WI38 (cell line): Measurements from ENCODE around the gene FAP.

Experiments used
- H3K4me3 ChIP-seq: 2 replicates; pipeline ENCODE4 v1.5.1; 2011; ENCODE audit warnings: low read depth, mild to moderate bottlenecking, control low read depth, low read length
- TF ChIP-seq, protein P1 (sequence below): IDR thresholded peaks from 2 replicates; pipeline ENCODE4 v1.5.1; 2012; ENCODE audit warnings: low read depth, mild to moderate bottlenecking, control low read depth, low read length

FAP gene

DNA sequence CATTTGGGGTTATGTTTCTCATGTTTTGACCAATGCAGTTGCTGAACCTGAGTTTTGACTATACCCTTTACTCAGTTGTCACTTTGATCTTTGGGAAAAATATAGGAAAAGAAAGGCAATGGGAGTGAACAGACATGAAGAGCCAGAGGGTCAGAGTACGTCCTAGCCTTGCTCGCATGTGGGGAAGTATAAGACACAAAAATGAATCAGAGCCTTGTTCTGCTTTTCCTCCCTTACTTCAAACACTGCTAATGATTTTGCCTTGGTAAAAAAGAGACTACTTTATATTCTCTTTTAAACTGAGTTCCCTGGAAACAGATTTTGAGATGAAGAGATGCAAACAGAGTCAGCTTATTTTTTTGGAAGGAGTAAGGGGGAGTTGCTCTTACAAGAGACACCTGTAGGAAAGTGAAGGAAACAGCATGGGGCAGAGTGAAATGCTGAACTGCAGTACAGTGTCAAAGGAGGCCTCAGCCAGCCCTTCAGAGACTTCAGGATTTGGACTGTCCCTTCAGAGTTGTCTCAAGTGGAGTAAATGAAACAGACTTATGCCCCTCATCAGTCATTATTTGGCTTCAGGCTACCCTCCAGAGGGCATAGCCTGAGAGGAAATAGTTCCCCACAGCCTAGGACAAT, 11.1 kb upstream of the FAP start:
- no peak overlapping the region for H3K4me3 ChIP-seq
- TF ChIP-seq, protein P1, sequence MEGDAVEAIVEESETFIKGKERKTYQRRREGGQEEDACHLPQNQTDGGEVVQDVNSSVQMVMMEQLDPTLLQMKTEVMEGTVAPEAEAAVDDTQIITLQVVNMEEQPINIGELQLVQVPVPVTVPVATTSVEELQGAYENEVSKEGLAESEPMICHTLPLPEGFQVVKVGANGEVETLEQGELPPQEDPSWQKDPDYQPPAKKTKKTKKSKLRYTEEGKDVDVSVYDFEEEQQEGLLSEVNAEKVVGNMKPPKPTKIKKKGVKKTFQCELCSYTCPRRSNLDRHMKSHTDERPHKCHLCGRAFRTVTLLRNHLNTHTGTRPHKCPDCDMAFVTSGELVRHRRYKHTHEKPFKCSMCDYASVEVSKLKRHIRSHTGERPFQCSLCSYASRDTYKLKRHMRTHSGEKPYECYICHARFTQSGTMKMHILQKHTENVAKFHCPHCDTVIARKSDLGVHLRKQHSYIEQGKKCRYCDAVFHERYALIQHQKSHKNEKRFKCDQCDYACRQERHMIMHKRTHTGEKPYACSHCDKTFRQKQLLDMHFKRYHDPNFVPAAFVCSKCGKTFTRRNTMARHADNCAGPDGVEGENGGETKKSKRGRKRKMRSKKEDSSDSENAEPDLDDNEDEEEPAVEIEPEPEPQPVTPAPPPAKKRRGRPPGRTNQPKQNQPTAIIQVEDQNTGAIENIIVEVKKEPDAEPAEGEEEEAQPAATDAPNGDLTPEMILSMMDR: no peak

DNA sequence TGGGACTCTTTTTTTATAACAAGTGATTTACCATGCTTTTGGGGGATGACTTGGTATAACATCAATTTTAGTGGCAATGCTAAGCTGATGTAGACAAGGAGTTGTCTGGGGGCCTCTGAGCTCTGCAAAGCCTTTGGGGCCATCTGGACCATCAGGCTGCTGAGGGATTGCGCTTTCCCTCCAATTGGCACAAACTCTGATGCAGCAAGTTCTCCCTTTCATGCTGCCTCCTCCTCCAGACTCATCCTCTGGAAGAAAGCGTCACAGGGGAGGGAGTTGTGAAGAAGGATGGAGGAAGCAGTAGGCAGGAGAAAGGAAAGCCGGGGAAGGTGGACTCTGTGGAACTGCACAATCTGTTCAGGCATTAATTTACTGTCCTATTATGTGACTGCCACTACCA, 10.2 kb upstream of the FAP start:
- H3K4me3 ChIP-seq: no peak overlapping the region
- TF ChIP-seq, protein P1: no peak

DNA sequence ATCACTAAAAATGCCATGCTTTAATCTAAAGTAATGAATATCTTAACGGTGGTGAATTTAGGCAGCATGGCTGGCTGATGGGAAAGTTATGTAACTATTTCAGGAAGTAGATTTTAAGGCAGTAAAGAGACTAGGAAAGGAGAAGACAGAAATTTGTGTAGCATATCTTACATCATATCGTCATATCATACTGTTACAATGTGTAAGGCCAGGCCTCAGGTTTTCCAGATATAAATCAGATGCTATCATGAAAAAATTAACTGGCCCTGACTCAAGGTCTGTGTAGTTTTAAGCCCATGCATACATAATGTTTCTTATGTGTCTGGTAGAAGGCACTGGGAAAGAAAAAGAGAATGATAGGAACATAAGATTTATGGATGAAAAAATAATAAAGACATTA, 8.9 kb upstream of the FAP start:
- no peak overlapping the region for H3K4me3 ChIP-seq
- TF ChIP-seq, protein P1: no peak

DNA sequence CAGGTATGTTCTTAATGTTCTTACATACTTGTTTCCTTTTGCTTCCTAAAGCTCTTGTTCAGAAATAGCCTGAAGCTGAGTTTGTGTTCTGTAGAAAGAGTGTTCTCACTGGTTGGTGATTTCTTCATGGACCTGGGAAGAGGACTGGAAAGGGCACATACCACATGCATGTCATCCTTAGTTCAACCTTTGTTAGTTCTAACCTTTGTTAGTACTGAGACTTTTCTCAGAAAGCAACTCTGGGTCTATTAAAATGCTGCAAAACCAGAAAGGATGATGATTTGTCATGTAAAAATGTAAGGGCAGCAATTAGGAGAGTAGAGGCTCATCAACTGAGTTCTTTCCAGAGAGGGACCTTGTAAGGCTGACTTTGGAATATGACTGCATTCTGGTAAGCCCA, 2.5 kb upstream of the FAP start:
- H3K4me3 ChIP-seq: no peak overlapping the region
- TF ChIP-seq, protein P1: no peak

DNA sequence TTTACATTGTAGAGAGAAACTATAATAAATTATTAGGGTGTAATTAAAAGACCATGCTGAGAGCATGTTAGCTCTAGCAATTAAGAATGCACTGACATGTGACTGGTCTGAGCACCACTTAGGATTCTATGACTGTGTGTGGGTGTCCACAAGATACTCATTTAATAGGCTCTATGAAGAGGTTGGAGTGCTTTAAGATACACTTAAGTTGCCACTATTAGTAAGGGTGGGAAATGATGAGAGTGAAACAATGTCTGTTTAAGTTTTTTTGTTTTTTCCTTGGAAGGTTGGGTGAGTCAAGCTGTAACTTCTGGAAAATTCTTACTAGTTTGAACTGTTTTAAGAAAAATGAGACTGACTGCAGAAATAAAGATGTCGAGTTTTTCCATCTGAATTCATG, 1.8 kb upstream of the FAP start:
- TF ChIP-seq, protein P1: no peak

DNA sequence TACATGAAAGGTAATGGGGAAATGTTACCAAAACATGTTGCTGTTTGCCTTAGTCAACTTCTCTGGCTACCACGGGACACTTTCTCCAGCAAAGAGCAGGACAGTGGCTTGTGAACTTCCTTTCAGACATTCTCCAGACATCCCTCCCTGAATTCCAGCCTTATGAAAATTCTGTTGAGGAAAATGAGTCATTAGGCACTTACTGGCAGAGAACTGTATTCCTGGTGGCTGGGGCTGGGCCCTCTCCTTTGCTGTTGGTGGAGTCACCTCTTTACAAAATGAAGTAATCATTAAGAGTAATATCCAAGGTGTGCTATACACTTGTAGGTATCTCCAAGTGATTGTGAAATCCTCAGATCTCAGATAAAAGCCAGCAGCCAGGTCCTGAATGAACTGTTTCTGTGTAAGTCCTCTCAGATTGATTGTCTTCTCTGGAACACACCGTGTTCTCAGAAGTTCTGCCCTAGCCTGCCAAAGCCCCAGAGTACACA, 1.3 kb upstream of the FAP start:
- no peak overlapping the region; the same call in 1 of the 2 replicates for H3K4me3 ChIP-seq

More for the DNA sequence above, 1.8 kb upstream of the FAP start:
- no peak overlapping the region for H3K4me3 ChIP-seq

DNA sequence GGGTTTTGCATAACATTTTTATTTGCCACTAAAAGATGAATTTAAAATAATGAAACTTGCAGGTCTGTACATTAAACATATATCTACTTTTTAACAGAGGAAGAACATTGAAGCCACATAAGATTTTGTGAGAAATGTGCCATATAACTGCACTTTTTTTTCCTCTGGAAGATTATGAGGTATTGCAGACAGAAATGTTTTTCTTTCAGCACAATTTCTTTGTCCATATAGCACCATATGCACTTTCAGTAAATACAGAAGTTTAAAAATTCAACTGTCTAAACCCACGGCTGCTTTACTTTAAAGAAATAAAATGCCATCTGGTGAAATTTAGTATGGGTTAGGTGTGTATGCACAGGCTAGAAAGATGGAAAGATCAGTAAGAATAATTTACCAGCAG, 470 bp upstream of the FAP start:
- TF ChIP-seq, protein P1: no peak
- peak overlapping the region; percentile 61 for H3K4me3 ChIP-seq

More for the DNA sequence above, 1.3 kb upstream of the FAP start:
- TF ChIP-seq, protein P1: no peak
